K562 (cell line): ENCODE data around the gene TUBB1. TPM values are rescaled to one million over a fixed set of nuclear protein-coding genes. Genes with fewer than 3 reads are reported as not detected.

Experiments
- ELF4 ChIP-seq: fragments of 450-650 bp; formaldehyde crosslinking; IDR thresholded peaks from 2 replicates; pipeline ENCODE4 v1.4.0; 2022; ENCODE audit warnings: missing genetic modification characterization
- ELK1 ChIP-seq: sonication (generic); formaldehyde crosslinking; IDR thresholded peaks from 2 replicates; pipeline ENCODE4 v1.8.1; 2022; ENCODE audit warnings: missing genetic modification reagents
- RERE ChIP-seq: sonication (generic); formaldehyde crosslinking; IDR thresholded peaks from 2 replicates; pipeline ENCODE4 v1.8.0; 2023; ENCODE audit warnings: missing genetic modification reagents, mild to moderate bottlenecking, borderline replicate concordance
- SMARCC2 ChIP-seq: fragments of 450-650 bp; IDR thresholded peaks from 2 replicates; pipeline ENCODE4 v1.6.1; 2017; ENCODE audit warnings: antibody characterized with exemption, moderate library complexity, mild to moderate bottlenecking, low read depth
- SNIP1 ChIP-seq: fragments of 450-650 bp; IDR thresholded peaks from 2 replicates; pipeline ENCODE4 v1.7.1; 2017; ENCODE audit warnings: low read depth, mild to moderate bottlenecking
- ZNF253 ChIP-seq: fragments of 250-450 bp; sonication (Bioruptor Pico); conservative IDR thresholded peaks from 2 replicates; pipeline ENCODE4 v1.6.1; 2021; ENCODE audit warnings: mild to moderate bottlenecking
- ZNF318 ChIP-seq, 2 experiments: fragments of 450-650 bp; IDR thresholded peaks; 2 replicates each; pipeline ENCODE4 v1.6.1; 2016; ENCODE audit warnings: mild to moderate bottlenecking in 2 of 2, borderline replicate concordance in 1 of 2, low read depth in 1 of 2, moderate library complexity in 1 of 2
- ZNF518B ChIP-seq: fragments of 250-450 bp; sonication (Bioruptor Pico); IDR thresholded peaks from 2 replicates; pipeline ENCODE4 v1.5.0; 2021; ENCODE audit warnings: mild to moderate bottlenecking, moderate library complexity
- polyA plus RNA-seq, 8 experiments: library from polyadenylated mRNA; depleted of rRNA in 4 of 8; stranded (reverse) in 5 of 8; unstranded in 3 of 8; fragments of >200 nt; fragmentation: Nextera tagmentation in 2 of 8; fragmentation: Illumina TruSeq in 1 of 8; extraction: Ambion mirVana in 2 of 8; extraction: Trizol in 1 of 8; gene quantifications; 2 replicates each; pipeline versions ENCODE4 v1.2.1 to v1.2.3, GENCODE V29; 2011 to 2014; ENCODE audit warnings: inconsistent platforms in 1 of 8, missing spikeins in 1 of 8
- total RNA-seq, 7 experiments: library from RNA; depleted of rRNA in 6 of 7; stranded (reverse); fragments of >200 nt in 6 of 7; fragmentation: Illumina TruSeq in 2 of 7; extraction: Trizol in 2 of 7; gene quantifications; 2 replicates each; pipeline versions ENCODE4 v1.2.1 to v1.2.3, GENCODE V29; 2011 to 2021; ENCODE audit warnings: low replicate concordance in 1 of 7

The TUBB1 gene
- total and polyA plus RNA-seq, 9 of the 15 experiments (the other 6 are each of a cell fraction or from before 2014, with no cell fraction given) = 1.5 to 3.9 (median 2.4) TPM

DNA sequence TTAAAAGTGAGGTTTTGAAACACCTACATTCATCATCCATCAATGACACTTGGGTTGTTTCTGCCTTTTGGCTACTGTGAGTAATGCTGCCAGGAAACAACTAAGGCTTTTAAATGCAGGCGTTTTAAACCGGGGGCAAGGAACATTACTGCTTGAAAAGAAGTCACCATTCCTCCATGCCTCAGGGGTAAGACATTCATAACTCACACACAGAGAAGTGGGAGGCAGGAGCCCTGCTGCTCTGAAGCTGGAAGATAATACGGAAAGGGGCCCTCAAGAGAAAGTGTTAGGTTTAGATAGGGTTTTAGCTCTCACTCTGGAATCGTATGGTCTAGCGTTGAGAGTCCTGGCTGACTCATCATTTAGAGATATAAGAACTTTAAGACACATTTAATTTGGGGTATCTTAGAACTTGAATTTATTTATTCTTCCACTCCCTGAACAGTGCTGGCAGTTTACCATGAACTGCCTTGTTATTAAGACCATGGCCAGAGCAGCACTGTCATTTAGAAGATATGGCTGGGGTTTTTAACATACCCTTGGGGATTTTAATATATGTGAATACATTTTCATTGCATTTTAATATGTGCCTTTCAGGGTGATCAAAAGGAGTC, 1.8 kb downstream of the TUBB1 start (continued):
- TF ChIP-seq RERE (CRISPR knock-in tag) = no peak
- TF ChIP-seq ELF4 (CRISPR knock-in tag) = peak; percentile 63; the same call in 1 of the 2 replicates
- no peak for TF ChIP-seq ZNF518B (CRISPR knock-in tag)
- peak; percentile 98 for TF ChIP-seq SMARCC2
- no peak for TF ChIP-seq ZNF253 (CRISPR knock-in tag)
- no peak for TF ChIP-seq ZNF318 (IDR thresholded peaks at IDR 0.05; ENCODE audit: borderline replicate concordance in 1 of 2, low read depth in 1 of 2)
- no peak for TF ChIP-seq SNIP1
- no peak for TF ChIP-seq ELK1 (CRISPR knock-in tag)
